Right cardiac atrium (tissue), 5 donors: ENCODE results near the gene PDK4. TPM values are rescaled to one million over a fixed set of nuclear protein-coding genes. Genes with fewer than 3 reads are reported as not detected.
"Not testable (repeated sequence)": the region's sequence is repeated elsewhere in the genome, so short reads cannot be mapped to it uniquely, and the experiment has no call there.

Experiments
- ATAC-seq, 2 donors: fragments of 200-7000 bp; cut with Tn5 transposase; one replicate each; pipeline versions ENCODE4 v1.8.0 to v1.9.1; 2020; ENCODE audit warnings: moderate library complexity in 2 of 2, mild to moderate bottlenecking in 1 of 2
- DNase-seq, 3 donors: peaks; one replicate each; pipeline ENCODE4 v3.0.0-alpha.2; 2020
- H3K27ac ChIP-seq: one replicate; pipeline ENCODE4 v1.5.1; 2013; ENCODE audit warnings: mild to moderate bottlenecking, low read length, control low read depth, moderate library complexity
- H3K27me3 ChIP-seq: one replicate; pipeline ENCODE4 v1.6.1; 2013; ENCODE audit not compliant: control insufficient read depth, insufficient read depth
- H3K4me1 ChIP-seq: one replicate; pipeline ENCODE4 v1.6.1; 2013; ENCODE audit warnings: low read length; ENCODE audit not compliant: control insufficient read depth, insufficient read depth
- H3K4me3 ChIP-seq: one replicate; pipeline ENCODE4 v1.5.1; 2013; ENCODE audit warnings: low read length, control low read depth
- H3K9me3 ChIP-seq: one replicate; pipeline ENCODE4 v1.6.1; 2013; ENCODE audit warnings: low read length; ENCODE audit not compliant: control insufficient read depth
- WGBS: extraction: QIAGEN DNeasy Blood & Tissue Kit; methylation state at CpG from one replicate; pipeline ENCODE4 v1.1.7; 2013; 5-methylcytosine and 5-hydroxymethylcytosine counted together
- intact Hi-C, 4 donors: fragments of 100-400 bp; cut with DNase I; formaldehyde crosslinking; loops; one replicate each; pipeline versions ENCODE4 v1.11.0 to v1.14.0; 2022 to 2023
- polyA plus RNA-seq: library from polyadenylated mRNA; stranded (reverse); fragments of 200-250 nt; gene quantifications from one replicate; pipeline ENCODE4 v1.2.3, GENCODE V29; 2013
- total RNA-seq, 4 donors: library from RNA; stranded (reverse); fragmentation: NEBNext Ultra II Directional; extraction: Animal tissue kit (Norgen Biotek cat#: 25700); gene quantifications; one replicate each; pipeline ENCODE4 v1.2.1, GENCODE V29; 2021
- donor health status: healthy with polysubstance abuse.
- donor health status: DM: no; HTN: yes; CAD: no.
- donor health status: DM: no; HTN: no; CAD: no.
- donor health status: DM: no; HTN: yes; CAD: no; lungs with severe emphysema.
- donor health status: DM: yes; HTN: yes; CAD: no.

The PDK4 gene
- total and polyA plus RNA-seq, 5 donors, result 53.0 to 842 (median 121) TPM

- ATAC-seq, H3K27ac ChIP-seq, DNase-seq, intact Hi-C loops, H3K27me3 ChIP-seq, H3K4me1 ChIP-seq, H3K4me3 ChIP-seq, H3K9me3 ChIP-seq: not testable (repeated sequence)
- 93% methylated on average over 3 of the region's 3 CpGs for WGBS
Observed at GRCh38 chr7:95604811-95605210, 8.5 kb upstream of the PDK4 start.

- H3K27ac ChIP-seq, intact Hi-C loops, ATAC-seq: not testable (repeated sequence)
Observed at GRCh38 chr7:95604397-95604796, 8.1 kb upstream of the PDK4 start.

GRCh38 chr7:95602421-95602820 is 6.1 kb upstream of the PDK4 start:
- H3K4me1 ChIP-seq, result no peaks in the 10 kb centered on the region
- peak overlapping the region; percentile 69 for H3K27ac ChIP-seq
- DNase-seq (peak; percentile 26 to 44 (median 39)), ATAC-seq (no peak)
- WGBS, result 68% methylated on average over 4 of the region's 4 CpGs
- no peaks in the 10 kb centered on the region for H3K9me3 ChIP-seq
- no peaks in the 10 kb centered on the region for H3K27me3 ChIP-seq
- no peak overlapping the region for H3K4me3 ChIP-seq
- intact Hi-C loops, result no loop called here

More at GRCh38 chr7:95604397-95604796, 8.1 kb upstream of the PDK4 start:
- H3K4me3 ChIP-seq, H3K27me3 ChIP-seq, H3K4me1 ChIP-seq, DNase-seq, H3K9me3 ChIP-seq: not testable (repeated sequence)
- 82% methylated on average over 2 of the region's 2 CpGs for WGBS

- 90% methylated on average over 4 of the region's 4 CpGs for WGBS
- intact Hi-C loops, result no loop called here
- Histone ChIP-seq H3K4me3 (no peak overlapping the region), H3K9me3 (no peaks in the 10 kb centered on the region), H3K27me3 (no peaks in the 10 kb centered on the region), H3K27ac (no peak overlapping the region), H3K4me1 (no peaks in the 10 kb centered on the region)
- DNase-seq (no peak), ATAC-seq (no peak)
Observed at GRCh38 chr7:95601316-95601715, 5.0 kb upstream of the PDK4 start.

- Histone ChIP-seq H3K27me3 (no peaks in the 10 kb centered on the region), H3K4me3 (no peak overlapping the region), H3K9me3 (no peaks in the 10 kb centered on the region), H3K4me1 (no peaks in the 10 kb centered on the region), H3K27ac (no peak overlapping the region)
- ATAC-seq, result no peak
- intact Hi-C loops, result loop anchor here in 3 of 4 donors (5.0 to 10.0 kb wide), 4 partner anchors 33 to 86 kb away; no protein-coding TSS in a partner anchor
- no peak for DNase-seq
Observed at GRCh38 chr7:95599069-95599468, 2.8 kb upstream of the PDK4 start.

- Histone ChIP-seq H3K27me3 (no peaks in the 10 kb centered on the region), H3K27ac (no peak overlapping the region), H3K4me3 (no peak overlapping the region), H3K9me3 (no peaks in the 10 kb centered on the region), H3K4me1 (no peaks in the 10 kb centered on the region)
- 49% methylated on average over 1 of the region's 1 CpG for WGBS
- no peak for DNase-seq
- no peak for ATAC-seq
- intact Hi-C loops, result loop anchor here in 3 of 4 donors (5.0 to 10.0 kb wide), 4 partner anchors 34 to 86 kb away; no protein-coding TSS in a partner anchor
Observed at GRCh38 chr7:95598511-95598910, 2.2 kb upstream of the PDK4 start.

GRCh38 chr7:95595746-95596197 is 544 bp downstream of the PDK4 start:
- 10% methylated on average over 8 of the region's 8 CpGs for WGBS
- intact Hi-C loops, result loop anchor here in 3 of 4 donors (5.0 to 10.0 kb wide), 4 partner anchors 37 to 89 kb away; no protein-coding TSS in a partner anchor
- ATAC-seq, result no peak

GRCh38 chr7:95594185-95594584 is 2.1 kb downstream of the PDK4 start:
- intact Hi-C loops, result loop anchor here in 2 of 4 donors (5.0 to 10.0 kb wide), 2 partner anchors 47 to 91 kb away; no protein-coding TSS in a partner anchor
- Histone ChIP-seq H3K27me3 (no peaks in the 10 kb centered on the region), H3K4me3 (peak overlapping the region; percentile 66), H3K4me1 (no peaks in the 10 kb centered on the region), H3K9me3 (no peaks in the 10 kb centered on the region), H3K27ac (no peak overlapping the region)
- ATAC-seq (no peak), DNase-seq (peak in 1 of 3 donors; percentile 40)

More at GRCh38 chr7:95595746-95596197, 544 bp downstream of the PDK4 start:
- Histone ChIP-seq H3K4me3 (peak overlapping the region; percentile 66), H3K4me1 (no peaks in the 10 kb centered on the region), H3K9me3 (no peaks in the 10 kb centered on the region), H3K27me3 (no peaks in the 10 kb centered on the region), H3K27ac (peak overlapping the region; percentile 87)
- DNase-seq, result no peak

GRCh38 chr7:95593343-95593742 is 3.0 kb downstream of the PDK4 start:
- no peaks in the 10 kb centered on the region for H3K27me3 ChIP-seq
- no peak overlapping the region for H3K27ac ChIP-seq
- no peaks in the 10 kb centered on the region for H3K9me3 ChIP-seq
- no peak for ATAC-seq
- DNase-seq, result no peak
- H3K4me3 ChIP-seq, result peak overlapping the region; percentile 90
- H3K4me1 ChIP-seq, result peaks cover 2% of the 10 kb centered on the region
- intact Hi-C loops, result loop anchor here in 2 of 4 donors (5.0 to 10.0 kb wide), 2 partner anchors 46 to 91 kb away; no protein-coding TSS in a partner anchor
- 75% methylated on average over 2 of the region's 2 CpGs for WGBS

GRCh38 chr7:95592570-95592969 is 3.7 kb downstream of the PDK4 start:
- Histone ChIP-seq H3K27me3 (no peaks in the 10 kb centered on the region), H3K4me3 (peak overlapping the region; percentile 58), H3K4me1 (peaks cover 2% of the 10 kb centered on the region), H3K9me3 (no peaks in the 10 kb centered on the region), H3K27ac (no peak overlapping the region)
- 89% methylated on average over 5 of the region's 5 CpGs for WGBS
- ATAC-seq (no peak), DNase-seq (no peak)
- intact Hi-C loops, result loop anchor here in 2 of 4 donors (5.0 to 10.0 kb wide), 2 partner anchors 45 to 92 kb away; no protein-coding TSS in a partner anchor

GRCh38 chr7:95590387-95591248 is 5.7 kb downstream of the PDK4 start:
- no peaks in the 10 kb centered on the region for H3K27me3 ChIP-seq
- intact Hi-C loops, result loop anchor here in 2 of 4 donors (5.0 to 10.0 kb wide), 2 partner anchors 43 to 94 kb away; no protein-coding TSS in a partner anchor
- ATAC-seq (peak; percentile 12 to 62), DNase-seq (peak in 1 of 3 donors; percentile 28)
- no peaks in the 10 kb centered on the region for H3K9me3 ChIP-seq
- WGBS, result 38% methylated on average over 5 of the region's 5 CpGs
- H3K4me3 ChIP-seq, result peak overlapping the region; percentile 66
- H3K4me1 ChIP-seq, result peaks cover 3% of the 10 kb centered on the region
- H3K27ac ChIP-seq, result peak overlapping the region; percentile 57
